GM18519 (cell line): ENCODE results near the gene CBY2.
"Not testable (repeated sequence)": the region's sequence is repeated elsewhere in the genome, so short reads cannot be mapped to it uniquely, and the experiment has no call there.

Experiments
- ATAC-seq: cut with Tn5 transposase; IDR thresholded peaks from one replicate; pipeline ENCODE4 v1.9.1; 2021; ENCODE audit warnings: mild to moderate bottlenecking, moderate library complexity; ENCODE audit not compliant: unreplicated experiment, low FRiP score

The CBY2 gene, protein sequence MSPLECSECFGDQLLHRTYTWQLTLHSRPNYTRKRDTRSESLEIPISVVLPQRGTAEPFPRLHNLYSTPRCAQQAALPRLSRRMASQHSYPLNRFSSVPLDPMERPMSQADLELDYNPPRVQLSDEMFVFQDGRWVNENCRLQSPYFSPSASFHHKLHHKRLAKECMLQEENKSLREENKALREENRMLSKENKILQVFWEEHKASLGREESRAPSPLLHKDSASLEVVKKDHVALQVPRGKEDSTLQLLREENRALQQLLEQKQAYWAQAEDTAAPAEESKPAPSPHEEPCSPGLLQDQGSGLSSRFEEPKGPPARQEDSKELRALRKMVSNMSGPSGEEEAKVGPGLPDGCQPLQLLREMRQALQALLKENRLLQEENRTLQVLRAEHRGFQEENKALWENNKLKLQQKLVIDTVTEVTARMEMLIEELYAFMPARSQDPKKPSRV

DNA sequence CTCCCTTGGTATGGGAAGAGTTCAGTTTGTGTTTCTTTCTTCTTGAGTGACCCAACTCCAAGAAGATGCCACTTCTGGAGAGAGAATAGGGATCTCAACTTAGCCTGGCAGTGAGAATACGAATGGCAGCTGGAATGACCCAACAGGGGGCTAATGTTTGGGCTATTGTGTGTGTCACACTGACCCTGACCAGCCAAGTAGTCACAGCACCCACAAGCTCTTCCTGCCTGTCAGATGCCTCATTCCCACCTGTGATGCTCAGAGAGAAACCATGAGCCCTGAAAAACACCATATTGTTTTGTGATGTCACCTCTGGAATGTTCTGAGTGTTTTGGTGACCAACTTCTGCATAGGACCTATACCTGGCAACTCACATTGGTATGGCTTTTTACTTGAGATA lies at the start of gene CBY2:
CBY2 (plus strand) TSS at position 233 of the 400 bp plus-strand sequence; CDS start at position 304, 71 bp downstream.
- ATAC-seq = no peak

DNA sequence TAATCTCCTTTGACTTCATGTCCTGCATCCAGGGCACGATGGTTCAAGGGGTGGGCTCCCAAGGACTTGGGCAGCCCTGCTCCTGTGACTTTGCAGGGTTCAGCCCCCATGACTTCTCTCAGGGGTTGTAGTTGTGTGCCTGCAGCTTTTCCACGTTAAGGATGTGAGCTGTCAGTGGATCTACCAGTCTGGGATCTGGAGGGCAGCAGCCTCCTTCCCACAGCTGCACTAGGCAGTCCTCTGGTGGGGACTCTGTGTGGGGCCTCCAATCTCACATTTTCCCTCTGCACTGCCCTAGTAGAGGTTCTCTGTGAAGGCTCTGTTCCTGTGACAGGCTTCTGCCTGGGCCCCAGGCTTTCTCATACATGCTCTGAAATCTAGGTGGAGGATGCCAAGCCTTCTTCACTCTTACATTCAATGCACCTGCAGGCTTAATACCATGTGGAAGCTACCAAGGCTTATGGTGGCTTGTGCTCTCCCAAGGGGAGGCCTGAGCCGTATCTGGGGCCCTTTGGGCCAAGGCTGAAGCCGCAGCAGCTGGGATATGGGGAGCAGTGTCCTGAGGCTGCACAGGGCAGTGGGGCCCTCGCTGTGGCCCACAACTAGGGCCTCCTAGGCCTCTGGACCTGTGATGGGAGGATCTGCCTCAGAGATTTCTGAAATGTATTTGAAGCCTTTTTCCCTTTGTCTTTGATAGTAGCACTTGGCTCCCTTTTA lies 47.3 kb upstream of the CBY2 start:
- no peak for ATAC-seq

GRCh38 chr13:45658586-45659235 lies 43.4 kb upstream of the CBY2 start:
- ATAC-seq = no peak

DNA sequence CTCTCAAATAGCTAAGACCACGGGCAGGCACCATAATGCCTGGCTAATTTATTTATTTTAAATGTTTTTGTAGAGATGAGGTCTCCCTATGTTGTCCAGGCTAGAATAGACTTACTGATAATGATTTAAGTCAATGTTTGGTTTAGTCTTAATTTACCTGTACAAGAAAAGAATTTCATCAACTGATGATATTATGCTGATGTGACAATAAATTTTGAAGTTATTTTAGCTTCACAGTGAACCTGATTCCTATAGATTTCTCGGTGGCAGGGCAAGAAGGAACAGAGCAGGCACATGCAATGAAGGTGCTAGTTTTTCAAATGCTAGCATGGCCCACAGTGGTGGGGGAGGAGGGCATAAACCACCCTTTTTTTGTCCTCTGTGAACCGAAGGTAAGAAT lies 42.6 kb upstream of the CBY2 start:
- ATAC-seq = no peak

DNA sequence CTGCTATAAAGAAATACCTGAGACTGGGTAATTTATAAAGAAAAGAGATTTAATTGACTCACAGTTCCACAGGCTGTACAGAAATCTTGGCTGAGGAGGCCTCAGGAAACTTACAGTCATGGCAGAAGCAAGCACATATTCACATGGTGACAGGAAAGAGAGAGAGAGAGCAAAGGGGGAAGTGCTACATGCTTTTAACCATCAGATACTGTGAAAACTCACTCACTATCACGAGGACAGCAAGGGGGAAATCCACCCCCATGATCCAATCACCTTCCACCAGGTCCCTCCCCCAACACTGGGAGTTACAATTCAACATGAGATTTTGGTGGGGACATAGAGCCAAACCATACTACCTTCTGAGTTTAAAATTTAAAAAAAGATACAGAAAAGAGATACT lies 41.7 kb upstream of the CBY2 start:
- not testable (repeated sequence) for ATAC-seq

- ATAC-seq = no peak
These were observed 40.0 kb upstream of the CBY2 start for GRCh38 chr13:45662162-45662561.

DNA sequence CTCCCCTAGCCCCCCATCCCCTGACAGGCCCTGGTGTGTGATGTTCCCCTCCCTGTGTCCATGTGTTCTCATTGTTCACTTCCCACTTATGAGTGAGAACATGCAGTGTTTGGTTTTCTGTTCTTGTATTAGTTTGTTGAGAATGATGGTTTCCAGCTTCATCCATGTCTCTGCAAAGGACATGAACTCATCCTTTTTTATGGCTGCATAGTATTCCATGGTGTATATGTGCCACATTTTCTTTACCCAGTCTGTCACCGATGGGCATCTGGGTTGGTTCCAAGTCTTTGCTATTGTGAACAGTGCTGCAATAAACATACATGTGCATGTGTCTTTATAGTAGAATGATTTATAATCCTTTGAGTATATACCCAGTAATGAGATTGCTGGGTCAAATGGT lies 39.2 kb upstream of the CBY2 start:
- not testable (repeated sequence) for ATAC-seq

GRCh38 chr13:45669626-45670025 lies 32.5 kb upstream of the CBY2 start:
- not testable (repeated sequence) for ATAC-seq

GRCh38 chr13:45670189-45670885 lies 31.8 kb upstream of the CBY2 start:
- ATAC-seq = no peak

GRCh38 chr13:45674908-45675307 lies 27.2 kb upstream of the CBY2 start:
- ATAC-seq = no peak

- ATAC-seq = no peak
These were observed 23.8 kb upstream of the CBY2 start for GRCh38 chr13:45678282-45678681.

DNA sequence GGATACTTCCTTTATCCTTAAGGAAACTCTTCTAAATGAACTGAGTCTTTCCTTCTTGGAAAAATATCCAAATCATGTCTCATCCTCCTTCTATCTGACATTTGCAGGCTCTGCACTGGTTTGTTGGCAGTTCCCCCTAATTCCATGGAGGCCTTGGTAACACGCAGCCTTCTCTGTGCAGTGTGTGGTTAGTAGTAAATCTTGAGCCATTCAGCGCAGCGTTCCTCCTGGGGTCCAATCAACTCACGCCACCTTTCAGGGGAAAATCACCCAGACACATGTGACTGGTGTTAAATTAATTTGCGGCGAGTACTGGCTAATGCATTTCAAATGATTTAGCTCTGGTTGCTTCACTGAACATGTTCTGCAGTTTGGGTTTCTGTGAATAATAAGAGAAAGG lies 21.0 kb upstream of the CBY2 start:
- no peak for ATAC-seq

DNA sequence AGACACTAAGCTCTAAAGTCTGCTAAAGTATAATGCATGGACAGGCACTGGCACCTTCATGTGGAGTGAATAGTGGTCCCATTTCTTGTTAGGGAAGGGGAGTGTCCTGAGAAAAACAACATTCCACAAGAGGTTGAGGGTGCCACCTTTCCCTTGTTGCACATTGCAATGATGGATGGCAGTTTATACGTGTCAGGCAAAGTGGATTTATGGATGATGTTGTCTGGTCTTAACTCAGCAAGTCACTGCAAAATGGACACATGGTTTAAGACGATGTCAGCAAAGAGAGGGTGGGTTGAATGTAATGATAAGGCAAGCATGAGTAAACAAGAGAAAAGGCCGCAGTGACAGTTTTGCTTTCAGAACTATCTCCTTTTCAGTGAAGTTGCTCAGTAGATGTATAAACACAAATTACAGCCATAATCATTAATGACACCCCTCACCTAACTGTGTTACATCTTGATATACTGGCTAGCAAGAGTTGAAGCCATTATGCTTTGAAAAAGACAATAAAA lies 19.6 kb upstream of the CBY2 start:
- ATAC-seq = no peak

GRCh38 chr13:45683701-45684100 lies 18.4 kb upstream of the CBY2 start:
- no peak for ATAC-seq

- ATAC-seq = no peak
These were observed 13.5 kb upstream of the CBY2 start for GRCh38 chr13:45688577-45688976.

DNA sequence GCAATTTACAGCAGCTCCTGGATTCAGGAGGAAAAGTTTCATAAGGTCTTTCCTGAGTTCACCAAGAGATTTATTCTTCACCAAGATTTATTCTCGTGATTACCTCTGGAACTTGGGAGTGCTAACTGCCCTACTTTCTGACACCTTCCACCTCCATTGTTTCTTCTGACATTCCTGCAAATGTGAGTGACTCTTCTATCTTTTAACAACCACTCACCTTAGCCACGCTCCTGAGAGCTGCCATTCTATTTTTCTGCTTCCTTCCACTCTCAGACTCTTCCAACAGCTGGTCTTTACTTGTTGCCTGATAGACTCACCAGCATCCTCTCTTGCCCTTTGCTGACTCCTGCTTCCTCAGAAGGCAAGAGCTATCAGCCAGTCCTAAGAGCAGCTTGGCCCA lies 11.5 kb upstream of the CBY2 start:
- no peak for ATAC-seq

DNA sequence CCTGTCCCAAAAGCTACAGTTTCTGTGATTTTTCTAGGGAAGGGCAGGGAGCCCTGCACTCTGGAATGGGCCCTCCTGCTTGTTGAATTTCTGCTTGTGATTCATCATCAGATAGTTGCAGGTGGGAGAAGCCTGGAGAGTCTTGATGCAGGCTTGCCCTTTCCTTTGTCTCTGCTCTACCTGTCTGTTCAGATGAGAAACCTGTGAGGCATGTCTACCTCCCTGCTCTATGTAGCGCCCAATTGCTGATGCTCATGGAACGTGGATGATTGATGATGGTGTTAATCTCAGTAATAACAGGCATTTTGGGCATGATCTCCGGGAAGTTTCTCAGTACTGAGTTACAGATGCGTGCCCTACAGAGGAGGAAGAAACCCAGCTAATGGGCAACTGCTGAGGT lies 10.9 kb upstream of the CBY2 start:
- ATAC-seq = no peak

GRCh38 chr13:45691667-45692066 lies 10.5 kb upstream of the CBY2 start:
- ATAC-seq = no peak

DNA sequence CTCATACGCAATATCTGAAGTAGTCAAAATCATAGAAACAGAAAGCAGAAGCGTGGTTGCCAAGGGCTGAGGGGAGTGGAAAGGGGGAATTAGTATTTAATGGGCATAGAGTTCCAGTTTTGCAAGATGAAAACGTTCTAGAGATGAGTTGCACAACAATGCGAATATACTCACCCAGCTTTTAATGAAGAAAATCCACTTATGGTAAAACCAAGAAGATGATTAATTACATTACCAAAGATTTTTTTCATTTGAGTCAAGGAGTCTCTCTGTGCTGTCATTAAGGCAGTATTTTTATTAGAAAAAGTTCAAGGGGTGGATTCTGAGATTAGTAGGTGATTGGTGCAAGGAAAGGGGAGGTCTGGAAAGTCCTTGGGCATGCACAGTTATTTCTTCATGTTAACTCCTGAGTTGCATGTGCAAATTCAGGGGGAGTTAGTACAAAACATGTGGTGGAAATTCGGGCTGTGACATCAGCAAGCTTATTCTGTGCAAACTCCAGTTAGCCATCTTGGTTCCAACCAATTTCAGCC lies 6.9 kb upstream of the CBY2 start:
- peak; percentile 37 for ATAC-seq

- peak; percentile 26 for ATAC-seq
These were observed 5.4 kb upstream of the CBY2 start for GRCh38 chr13:45696610-45697226.
